BJ (cell line): Measurements from ENCODE around the gene CHRNA4. TPM values are rescaled to one million over a fixed set of nuclear protein-coding genes. Genes with fewer than 3 reads are reported as not detected.

ENCODE experiments used
- CTCF ChIA-PET: fragments of 350-600 bp; formaldehyde crosslinking; extraction: SDS; loops from one replicate; lab custom pipeline; 2021; ENCODE audit warnings: antibody characterized with exemption, inconsistent platforms; lab: Yijun Ruan, JAX
- POLR2A ChIA-PET: fragments of 300-600 bp; sonication (Branson Sonifier 250); formaldehyde crosslinking; extraction: SDS; loops from one replicate; lab custom pipeline; 2021; ENCODE audit warnings: antibody characterized with exemption; lab: Charles Lee
- DNase-seq: peaks from one replicate; pipeline ENCODE4 v3.0.0-alpha.2; 2011; ENCODE audit warnings: low read depth
- H3K27me3 ChIP-seq: 2 replicates; pipeline ENCODE4 v1.6.0; 2011; ENCODE audit warnings: low read length; ENCODE audit not compliant: control insufficient read depth, insufficient read depth
- H3K36me3 ChIP-seq: 2 replicates; pipeline ENCODE4 v1.5.1; 2011; ENCODE audit warnings: low read length; ENCODE audit not compliant: control insufficient read depth, insufficient read depth
- H3K4me3 ChIP-seq: 2 replicates; pipeline ENCODE4 v1.5.1; 2011; ENCODE audit warnings: low read depth, mild to moderate bottlenecking, control low read depth, low read length
- polyA plus RNA-seq: library from polyadenylated mRNA; depleted of rRNA; stranded (reverse); fragments of >200 nt; gene quantifications from 2 replicates; pipeline ENCODE4 v1.2.3, GENCODE V29; 2011
- TF ChIP-seq, protein P1 (sequence below): IDR thresholded peaks from 2 replicates; pipeline ENCODE4 v1.5.1; 2011; ENCODE audit warnings: low read depth, mild to moderate bottlenecking, control low read depth, inconsistent platforms, low read length, moderate library complexity; ENCODE audit not compliant: insufficient read depth

The CHRNA4 gene
- polyA plus RNA-seq, 1 experiment, result not detected

DNA sequence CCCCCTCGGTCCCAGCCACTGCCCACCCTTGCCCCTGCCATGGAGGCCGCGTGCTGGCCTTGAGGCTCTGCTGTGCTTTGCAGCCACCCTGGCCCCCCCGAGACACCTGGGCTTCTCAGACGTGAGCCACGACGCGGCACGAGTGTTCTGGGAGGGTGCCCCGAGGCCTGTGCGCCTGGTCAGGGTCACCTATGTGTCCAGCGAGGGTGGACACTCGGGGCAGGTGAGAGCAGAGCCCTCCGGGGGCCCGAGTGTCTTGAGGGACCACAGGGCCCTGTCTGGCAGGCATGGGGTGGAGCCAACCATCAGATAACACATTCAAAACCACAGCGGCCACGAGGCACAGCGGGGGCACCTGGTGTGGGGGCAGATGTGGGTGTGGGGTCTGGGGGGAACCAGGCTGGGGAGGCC lies 49.3 kb downstream of the CHRNA4 start:
- DNase-seq, result no peak
- Histone ChIP-seq H3K36me3 (no peaks in the 10 kb centered on the region), H3K27me3 (no peaks in the 10 kb centered on the region), H3K4me3 (no peak overlapping the region)
- POLR2A ChIA-PET, result no interaction called here
- TF ChIP-seq, protein P1, sequence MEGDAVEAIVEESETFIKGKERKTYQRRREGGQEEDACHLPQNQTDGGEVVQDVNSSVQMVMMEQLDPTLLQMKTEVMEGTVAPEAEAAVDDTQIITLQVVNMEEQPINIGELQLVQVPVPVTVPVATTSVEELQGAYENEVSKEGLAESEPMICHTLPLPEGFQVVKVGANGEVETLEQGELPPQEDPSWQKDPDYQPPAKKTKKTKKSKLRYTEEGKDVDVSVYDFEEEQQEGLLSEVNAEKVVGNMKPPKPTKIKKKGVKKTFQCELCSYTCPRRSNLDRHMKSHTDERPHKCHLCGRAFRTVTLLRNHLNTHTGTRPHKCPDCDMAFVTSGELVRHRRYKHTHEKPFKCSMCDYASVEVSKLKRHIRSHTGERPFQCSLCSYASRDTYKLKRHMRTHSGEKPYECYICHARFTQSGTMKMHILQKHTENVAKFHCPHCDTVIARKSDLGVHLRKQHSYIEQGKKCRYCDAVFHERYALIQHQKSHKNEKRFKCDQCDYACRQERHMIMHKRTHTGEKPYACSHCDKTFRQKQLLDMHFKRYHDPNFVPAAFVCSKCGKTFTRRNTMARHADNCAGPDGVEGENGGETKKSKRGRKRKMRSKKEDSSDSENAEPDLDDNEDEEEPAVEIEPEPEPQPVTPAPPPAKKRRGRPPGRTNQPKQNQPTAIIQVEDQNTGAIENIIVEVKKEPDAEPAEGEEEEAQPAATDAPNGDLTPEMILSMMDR, result no peak
- CTCF ChIA-PET, result no interaction called here

DNA sequence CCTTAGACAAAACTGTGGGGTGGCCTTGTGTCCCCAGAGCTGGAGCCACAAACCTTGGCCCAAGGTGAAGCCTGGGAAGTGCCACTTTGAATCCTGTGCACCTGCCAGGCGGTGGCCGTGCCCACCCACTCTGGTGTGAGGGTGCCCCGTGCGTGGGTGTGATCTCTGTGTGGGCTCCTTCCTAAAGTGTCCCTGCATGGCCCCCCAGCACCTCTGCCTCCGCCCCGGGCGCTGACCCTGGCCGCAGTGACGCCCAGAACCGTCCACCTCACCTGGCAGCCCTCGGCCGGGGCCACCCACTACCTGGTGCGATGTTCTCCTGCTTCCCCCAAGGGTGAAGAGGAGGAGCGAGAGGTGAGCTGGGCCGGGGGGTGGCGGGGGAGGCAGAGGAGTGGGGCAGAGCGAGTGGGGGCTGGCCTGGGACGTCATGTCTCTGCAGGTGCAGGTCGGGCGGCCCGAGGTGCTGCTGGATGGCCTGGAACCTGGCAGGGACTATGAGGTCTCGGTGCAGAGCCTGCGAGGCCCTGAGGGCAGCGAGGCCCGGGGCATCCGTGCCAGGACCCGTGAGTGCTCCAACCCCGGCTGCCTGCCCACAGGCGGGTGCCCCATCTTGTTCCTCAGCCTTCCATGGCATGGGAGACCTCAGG lies 49.8 kb downstream of the CHRNA4 start:
- Histone ChIP-seq H3K4me3 (no peak overlapping the region), H3K27me3 (no peaks in the 10 kb centered on the region; the same call in 1 of the 2 replicates), H3K36me3 (no peaks in the 10 kb centered on the region)
- DNase-seq, result no peak
- TF ChIP-seq, protein P1, result no peak
- CTCF ChIA-PET, result interaction anchor here (1.0 to 5.2 kb wide), 9 partner anchors 7 to 87 kb away, joined by 4 to 107 read pairs (median 14); no protein-coding TSS in a partner anchor
- POLR2A ChIA-PET, result no interaction called here

DNA sequence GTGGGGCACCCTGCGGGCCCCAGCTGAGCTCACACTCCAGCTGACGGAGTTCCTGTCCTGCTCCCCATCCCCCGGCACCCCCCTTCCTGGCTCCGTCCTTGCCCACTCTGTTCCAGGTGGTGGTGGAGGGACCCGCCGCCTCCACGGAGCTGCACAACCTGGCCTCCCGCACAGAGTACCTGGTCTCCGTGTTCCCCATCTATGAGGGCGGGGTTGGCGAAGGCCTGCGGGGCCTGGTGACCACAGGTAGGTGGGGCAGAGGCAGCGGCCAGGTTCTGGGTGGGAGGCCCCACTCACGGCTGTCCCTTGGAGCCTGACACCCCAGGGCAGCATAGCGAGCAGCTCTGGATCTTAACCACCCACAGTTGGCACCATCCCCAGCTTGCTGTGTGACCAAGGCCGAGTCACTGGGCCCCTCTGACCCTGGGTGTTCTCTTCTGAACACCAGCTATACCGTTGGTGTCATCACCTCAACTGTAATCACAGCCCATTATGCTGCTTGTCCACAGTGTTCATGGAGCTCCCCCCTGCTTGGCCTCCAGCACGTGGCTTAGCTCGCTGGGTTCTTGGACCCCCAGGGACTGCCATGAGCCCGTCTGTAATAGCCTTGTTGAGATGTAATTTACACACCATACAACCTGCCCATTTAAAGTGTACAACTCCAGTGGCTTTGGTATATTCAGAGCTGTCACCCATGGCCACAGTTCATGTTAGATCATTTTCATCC lies 50.7 kb downstream of the CHRNA4 start:
- no peak overlapping the region for H3K4me3 ChIP-seq
- DNase-seq, result no peak

DNA sequence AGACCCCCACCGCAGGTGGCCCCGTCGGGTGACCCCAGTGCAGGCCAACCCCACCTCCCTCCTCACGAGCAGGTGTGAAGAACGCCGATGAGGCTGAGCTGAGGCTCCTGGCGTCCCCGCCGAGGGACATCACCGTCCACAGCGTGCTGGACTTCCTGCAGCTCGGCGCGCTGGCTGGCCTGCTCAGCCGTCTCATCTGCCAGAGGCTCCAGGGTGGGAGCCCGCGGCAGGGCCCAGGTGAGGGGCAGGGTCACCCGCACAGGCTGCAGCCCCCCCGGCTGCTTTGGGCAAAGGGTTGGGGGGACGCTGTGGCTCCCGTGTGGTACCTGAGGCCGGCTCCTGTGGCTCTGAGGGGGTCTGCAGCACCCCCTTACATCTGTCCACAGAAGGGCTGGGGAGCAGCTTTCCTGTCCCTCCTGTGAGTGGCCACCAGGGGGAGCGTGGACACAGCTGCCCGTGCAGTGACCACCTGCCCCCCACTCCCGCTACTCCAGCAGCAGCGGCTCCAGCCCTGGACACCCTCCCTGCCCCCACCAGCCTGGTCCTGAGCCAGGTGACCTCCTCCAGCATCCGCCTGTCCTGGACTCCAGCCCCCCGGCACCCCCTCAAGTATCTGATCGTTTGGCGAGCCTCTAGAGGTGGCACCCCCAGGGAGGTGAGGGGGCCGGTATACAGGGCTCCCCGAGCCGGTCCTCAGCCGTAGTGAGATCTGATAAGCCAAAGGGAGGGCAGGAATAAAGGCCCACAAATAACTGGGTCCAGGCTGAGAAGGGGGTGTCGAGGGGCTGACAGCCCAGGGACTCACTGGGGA lies 51.7 kb downstream of the CHRNA4 start:
- ChIA-PET CTCF (interaction anchor here (0.8 to 5.2 kb wide), 40 partner anchors 9 to 807 kb away, joined by 3 to 107 read pairs (median 5); partner anchors contain the start of genes ARFGAP1 and COL20A1), POLR2A (no interaction called here)
- TF ChIP-seq, protein P1, result peak; percentile 86
- DNase-seq, result no peak
- no peak overlapping the region for H3K4me3 ChIP-seq
- H3K27me3 ChIP-seq, result no peaks in the 10 kb centered on the region; the same call in 1 of the 2 replicates
- H3K36me3 ChIP-seq, result no peaks in the 10 kb centered on the region

More for the DNA sequence above, 50.7 kb downstream of the CHRNA4 start:
- CTCF ChIA-PET, result interaction anchor here (0.8 to 5.2 kb wide), 28 partner anchors 8 to 806 kb away, joined by 3 to 107 read pairs (median 6); partner anchors contain the start of gene ARFGAP1
- Histone ChIP-seq H3K36me3 (no peaks in the 10 kb centered on the region), H3K27me3 (no peaks in the 10 kb centered on the region; the same call in 1 of the 2 replicates)
- POLR2A ChIA-PET, result no interaction called here
- TF ChIP-seq, protein P1, result no peak
